Psoas muscle (tissue), 8 donors: ENCODE measurements around the gene ACP4. TPM values are rescaled to one million over a fixed set of nuclear protein-coding genes. Genes with fewer than 3 reads are reported as not detected.

Experiments
- ATAC-seq, 4 donors: fragments of 200-7000 bp; cut with Tn5 transposase; one replicate each; pipeline ENCODE4 v1.9.1; 2020; ENCODE audit warnings: moderate library complexity in 3 of 4, mild to moderate bottlenecking in 2 of 4
- DNase-seq, 2 donors: peaks; one replicate each; pipeline ENCODE4 v3.0.0-alpha.2; 2020
- H3K27ac ChIP-seq: fragments of 200-600 bp; one replicate; pipeline ENCODE4 v1.8.0; 2022
- H3K27me3 ChIP-seq, 3 donors: fragments of 200-600 bp in 1 of 3; one replicate each; pipeline versions ENCODE4 v1.6.1 to v1.8.0; 2013 to 2022; ENCODE audit warnings: low read length in 2 of 3, mild to moderate bottlenecking in 2 of 3, moderate library complexity in 1 of 3; ENCODE audit not compliant: insufficient read depth in 3 of 3
- H3K36me3 ChIP-seq, 2 donors: fragments of 200-600 bp in 1 of 2; one replicate each; pipeline versions ENCODE4 v1.6.1 to v1.8.0; 2013 to 2022; ENCODE audit warnings: low read depth in 1 of 2, mild to moderate bottlenecking in 1 of 2, moderate library complexity in 1 of 2; ENCODE audit not compliant: insufficient read depth in 1 of 2
- H3K4me1 ChIP-seq: fragments of 200-600 bp; one replicate; pipeline ENCODE4 v1.8.0; 2022
- H3K4me3 ChIP-seq: fragments of 200-600 bp; one replicate; pipeline ENCODE4 v1.8.0; 2022; ENCODE audit warnings: mild to moderate bottlenecking
- H3K9me3 ChIP-seq: fragments of 200-600 bp; one replicate; pipeline ENCODE4 v1.8.0; 2022
- WGBS, 3 donors: extraction: QIAGEN DNeasy Blood & Tissue Kit; methylation state at CpG; one replicate each; pipeline versions ENCODE4 v1.1.6 to v1.1.7; 2013; 5-methylcytosine and 5-hydroxymethylcytosine counted together
- intact Hi-C, 2 donors: fragments of 100-400 bp; cut with DNase I; formaldehyde crosslinking; loops; one replicate each; pipeline versions ENCODE4 v1.11.0 to v1.14.2; 2022
- polyA plus RNA-seq, 3 donors: library from polyadenylated mRNA; stranded (reverse); fragments of 200-250 nt; gene quantifications; one replicate each; pipeline ENCODE4 v1.2.3, GENCODE V29; 2013
- total RNA-seq, 4 donors: library from RNA; stranded (reverse); fragmentation: NEBNext Ultra II Directional in 2 of 4; extraction: Animal tissue kit (Norgen Biotek cat#: 25700) in 2 of 4; gene quantifications; one replicate each; pipeline versions ENCODE4 v1.2.1 to v1.2.4, GENCODE V29; 2021 to 2023
- TF ChIP-seq, protein P1 (sequence below): fragments of 200-600 bp; IDR thresholded peaks from one replicate; pipeline ENCODE4 v1.8.0; 2022; ENCODE audit warnings: antibody characterized with exemption
- donor health status: healthy with polysubstance abuse.
- donor health status: DM: no; HTN: no; CAD: no; lungs with moderate emphysema.
- donor health status: Bipolar disorder and iron deficiency.
- donor health status: healthy.
- donor health status: DM: yes; HTN: yes; CAD: no.
- donor health status: DM: no; HTN: no; CAD: no.
- donor health status: DM: no; HTN: no; CAD: no.
- donor health status: DM: yes; HTN: yes; CAD: no.

The ACP4 gene
- total and polyA plus RNA-seq, 7 donors = not detected

DNA sequence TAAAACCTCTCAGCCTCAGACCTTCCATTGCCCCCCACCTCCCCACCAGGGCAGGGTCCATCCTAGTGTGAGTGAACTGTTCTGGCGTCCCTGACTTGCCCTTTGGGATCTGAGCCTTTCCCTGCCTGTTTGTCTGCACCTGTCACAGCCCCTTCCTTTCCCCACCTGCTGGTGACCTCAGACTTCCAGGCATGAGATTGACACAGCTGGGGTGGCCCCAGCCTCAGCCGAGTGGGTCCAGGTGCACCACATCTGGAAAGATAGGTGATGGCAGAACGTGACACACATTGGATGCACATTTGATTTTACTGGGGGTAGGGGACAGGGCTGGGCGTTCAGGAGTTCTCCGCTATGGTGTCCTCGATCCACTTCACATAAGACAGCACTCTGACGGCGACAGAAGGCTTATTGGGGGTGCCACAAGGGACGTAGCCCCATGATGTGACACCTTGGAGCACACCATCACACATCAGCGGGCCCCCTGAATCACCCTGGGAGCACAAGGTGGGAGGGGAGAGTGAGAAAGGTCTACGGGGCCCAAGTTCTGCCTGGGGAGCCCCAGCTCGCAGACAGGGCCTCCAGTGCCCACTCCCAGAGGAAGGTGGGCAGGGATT lies 28.8 kb downstream of the ACP4 start:
- intact Hi-C loops = loop anchor here in 1 of 2 donors (10.0 kb wide), 1 partner anchor 286 kb away; the partner anchor contains the start of gene CTU1
- no peaks in the 10 kb centered on the region for H3K9me3 ChIP-seq
- H3K27me3 ChIP-seq = peaks cover 0 to 78% (median 32%) of the 10 kb centered on the region in 3 donors
- TF ChIP-seq, protein P1, sequence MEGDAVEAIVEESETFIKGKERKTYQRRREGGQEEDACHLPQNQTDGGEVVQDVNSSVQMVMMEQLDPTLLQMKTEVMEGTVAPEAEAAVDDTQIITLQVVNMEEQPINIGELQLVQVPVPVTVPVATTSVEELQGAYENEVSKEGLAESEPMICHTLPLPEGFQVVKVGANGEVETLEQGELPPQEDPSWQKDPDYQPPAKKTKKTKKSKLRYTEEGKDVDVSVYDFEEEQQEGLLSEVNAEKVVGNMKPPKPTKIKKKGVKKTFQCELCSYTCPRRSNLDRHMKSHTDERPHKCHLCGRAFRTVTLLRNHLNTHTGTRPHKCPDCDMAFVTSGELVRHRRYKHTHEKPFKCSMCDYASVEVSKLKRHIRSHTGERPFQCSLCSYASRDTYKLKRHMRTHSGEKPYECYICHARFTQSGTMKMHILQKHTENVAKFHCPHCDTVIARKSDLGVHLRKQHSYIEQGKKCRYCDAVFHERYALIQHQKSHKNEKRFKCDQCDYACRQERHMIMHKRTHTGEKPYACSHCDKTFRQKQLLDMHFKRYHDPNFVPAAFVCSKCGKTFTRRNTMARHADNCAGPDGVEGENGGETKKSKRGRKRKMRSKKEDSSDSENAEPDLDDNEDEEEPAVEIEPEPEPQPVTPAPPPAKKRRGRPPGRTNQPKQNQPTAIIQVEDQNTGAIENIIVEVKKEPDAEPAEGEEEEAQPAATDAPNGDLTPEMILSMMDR = no peak
- H3K27ac ChIP-seq = no peak overlapping the region
- no peaks in the 10 kb centered on the region for H3K4me1 ChIP-seq
- no peaks in the 10 kb centered on the region for H3K36me3 ChIP-seq
- ATAC-seq (no peak), DNase-seq (no peak)
- 50 to 58% (median 53%) methylated on average over 12 of the region's 12 CpGs for WGBS, 3 donors
- no peak overlapping the region for H3K4me3 ChIP-seq

DNA sequence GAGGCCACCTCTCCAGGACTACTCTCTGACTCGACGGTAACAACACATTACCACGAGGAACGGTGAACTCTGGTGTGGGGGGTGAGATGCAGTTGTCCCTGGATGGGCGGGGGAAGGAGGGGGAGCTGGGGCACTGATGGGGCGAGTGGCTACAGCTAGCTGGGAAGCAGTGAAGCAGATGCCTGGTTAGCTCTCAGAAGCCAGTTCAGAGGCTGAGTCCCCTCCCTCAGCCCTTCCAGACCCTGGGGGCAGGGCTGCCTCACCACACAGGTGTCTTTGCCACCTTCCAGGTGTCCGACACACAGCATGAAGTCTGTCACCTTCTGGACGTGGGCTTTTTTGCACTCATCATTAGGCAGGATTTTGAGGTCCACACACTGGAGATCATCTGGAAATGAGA lies 29.4 kb downstream of the ACP4 start:
- Histone ChIP-seq H3K4me1 (no peaks in the 10 kb centered on the region), H3K36me3 (no peaks in the 10 kb centered on the region), H3K4me3 (no peak overlapping the region), H3K27me3 (peaks cover 0 to 79% (median 32%) of the 10 kb centered on the region in 3 donors), H3K9me3 (no peaks in the 10 kb centered on the region), H3K27ac (no peak overlapping the region)
- ATAC-seq (no peak), DNase-seq (no peak)
- WGBS, 3 donors = 22 to 32% (median 31%) methylated on average over 8 of the region's 8 CpGs
- TF ChIP-seq, protein P1 = no peak
- intact Hi-C loops = loop anchor here in 1 of 2 donors (10.0 kb wide), 1 partner anchor 285 kb away; the partner anchor contains the start of gene CTU1

DNA sequence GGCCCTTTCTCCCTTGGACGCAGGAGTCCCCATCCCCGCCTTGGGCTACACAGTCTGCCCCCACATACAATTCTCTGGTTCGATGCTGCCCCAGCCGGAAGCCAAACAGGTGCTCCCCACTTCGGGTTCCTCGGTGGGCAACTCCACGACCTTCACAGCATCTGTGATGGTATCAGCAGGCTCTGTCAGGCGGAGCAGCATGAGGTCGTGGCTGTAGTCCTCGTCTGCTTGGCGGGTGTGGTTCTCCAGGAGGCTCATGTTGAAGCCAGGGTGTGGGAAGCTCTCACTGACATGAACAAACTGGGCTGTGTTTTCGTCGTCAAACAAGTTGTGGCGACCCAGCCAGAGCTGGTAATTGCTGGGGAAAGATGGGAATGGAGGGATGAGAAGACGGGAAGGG lies 29.9 kb downstream of the ACP4 start:
- no peak overlapping the region for H3K27ac ChIP-seq
- 2 to 11% (median 10%) methylated on average over 15 of the region's 15 CpGs for WGBS, 3 donors
- H3K4me3 ChIP-seq = no peak overlapping the region
- H3K36me3 ChIP-seq = no peaks in the 10 kb centered on the region
- no peaks in the 10 kb centered on the region for H3K4me1 ChIP-seq
- intact Hi-C loops = no loop called here
- TF ChIP-seq, protein P1 = no peak
- no peaks in the 10 kb centered on the region for H3K9me3 ChIP-seq
- H3K27me3 ChIP-seq = peaks cover 0 to 78% (median 31%) of the 10 kb centered on the region in 3 donors
- ATAC-seq (no peak), DNase-seq (no peak)

DNA sequence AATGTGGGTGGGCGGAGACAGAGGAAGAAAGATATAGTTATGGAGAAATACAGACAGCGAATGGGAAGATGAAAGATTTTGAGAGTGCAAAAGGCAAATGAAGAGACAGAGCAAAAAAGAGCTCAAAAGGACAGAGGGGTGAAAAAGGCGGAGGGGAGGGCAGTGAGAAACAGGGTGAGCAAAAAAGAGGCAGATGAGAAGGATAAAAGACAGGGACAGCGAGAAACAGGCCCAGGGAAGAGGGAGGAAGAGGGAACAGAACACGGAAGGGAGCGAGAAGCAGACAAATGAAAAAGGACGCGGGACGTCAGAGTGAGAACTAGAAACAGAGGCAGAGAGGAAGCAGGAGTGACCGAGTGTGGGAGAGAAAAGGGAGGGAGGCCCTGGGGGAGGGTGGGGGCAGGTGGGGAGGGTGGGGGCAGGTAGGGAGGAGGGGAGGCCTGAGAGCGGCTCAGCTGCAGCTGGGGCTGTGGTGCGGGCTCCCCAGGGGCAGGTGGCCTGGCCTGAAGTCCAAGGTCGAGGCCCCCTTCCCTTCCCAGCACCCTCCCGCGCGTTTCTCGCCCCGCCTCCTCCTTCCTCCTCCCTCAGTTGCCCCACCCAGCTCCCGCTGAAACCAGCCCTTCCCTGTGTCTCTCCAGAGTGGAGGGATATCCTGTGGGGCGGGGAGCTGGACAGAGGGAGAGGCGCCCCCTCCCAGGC lies 30.5 kb downstream of the ACP4 start:
- 7 to 14% (median 7%) methylated on average over 11 to 21 of the region's 21 CpGs for WGBS, 3 donors
- no peak for ATAC-seq
- Histone ChIP-seq H3K4me3 (no peak overlapping the region), H3K9me3 (no peaks in the 10 kb centered on the region), H3K36me3 (no peaks in the 10 kb centered on the region), H3K4me1 (no peaks in the 10 kb centered on the region), H3K27me3 (peaks cover 0 to 75% (median 29%) of the 10 kb centered on the region in 3 donors), H3K27ac (no peak overlapping the region)
- TF ChIP-seq, protein P1 = no peak
- DNase-seq = peak in 1 of 2 donors; percentile 38
- intact Hi-C loops = no loop called here
